Activated naive CD8-positive, alpha-beta T cell treated with anti-CD3 and anti-CD28 coated beads, Interleukin-2, amount 50 U/mL, for 24 hours (primary cell): ENCODE results near the gene CUTA.
"Not testable (repeated sequence)": the region's sequence is repeated elsewhere in the genome, so short reads cannot be mapped to it uniquely, and the experiment has no call there.

Experiments
- ATAC-seq: fragments of 150-1000 bp; cut with Tn5 transposase; one replicate; pipeline ENCODE4 v1.10.0; 2021
- DNase-seq: peaks from one replicate; pipeline ENCODE4 v3.0.0; 2021
- H3K27ac Mint-ChIP-seq: one replicate; pipeline ENCODE4 v1.8.0; 2021; ENCODE audit warnings: mild to moderate bottlenecking, mixed read lengths
- H3K27me3 Mint-ChIP-seq: one replicate; pipeline ENCODE4 v1.8.0; 2021; ENCODE audit warnings: mixed read lengths
- H3K36me3 Mint-ChIP-seq: one replicate; pipeline ENCODE4 v1.8.0; 2021; ENCODE audit warnings: low read depth, mixed read lengths
- H3K4me1 Mint-ChIP-seq: one replicate; pipeline ENCODE4 v1.8.0; 2021; ENCODE audit warnings: mixed read lengths
- H3K4me3 Mint-ChIP-seq: one replicate; pipeline ENCODE4 v1.8.0; 2021; ENCODE audit warnings: mild to moderate bottlenecking, moderate library complexity, mixed read lengths
- H3K9me3 Mint-ChIP-seq: one replicate; pipeline ENCODE4 v1.8.0; 2021; ENCODE audit warnings: mixed read lengths

The CUTA gene

DNA sequence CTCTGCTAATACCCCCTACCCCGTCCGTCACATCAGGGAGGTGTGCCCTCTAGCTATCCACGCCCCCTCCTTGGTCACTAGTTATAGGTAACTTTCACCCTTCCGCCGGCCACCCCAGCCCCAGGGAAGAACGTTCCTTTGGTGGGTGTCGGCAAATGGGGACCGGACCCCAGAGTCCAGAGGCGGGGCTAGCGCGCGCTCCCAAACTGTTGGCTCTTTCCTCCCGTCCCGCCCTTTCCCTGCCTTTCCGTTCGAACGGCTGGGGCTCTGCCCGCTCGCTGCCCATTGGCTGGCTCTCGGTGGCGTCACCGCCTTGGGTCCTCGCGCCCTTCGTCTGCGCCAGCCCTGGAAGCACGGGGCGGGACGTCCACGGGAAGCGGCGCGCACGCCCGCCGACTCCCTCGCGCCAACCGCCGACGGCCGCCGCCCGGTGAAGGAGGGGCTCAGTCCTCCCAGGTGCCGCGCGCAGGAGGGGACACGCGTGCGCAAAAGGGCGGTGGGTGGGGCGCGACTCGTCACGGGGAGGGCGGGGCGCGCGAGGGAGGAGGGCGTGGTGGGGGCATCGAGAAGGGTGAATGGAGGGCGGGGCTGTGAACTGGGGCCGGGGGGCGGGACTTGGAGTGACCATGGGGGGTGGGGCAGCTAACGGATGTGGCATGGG is 7.7 kb downstream of the CUTA start:
- peak; percentile 93 for ATAC-seq
- peak; percentile 96 for DNase-seq
- Mint-ChIP-seq H3K36me3 (peaks cover 29% of the 10 kb centered on the region), H3K27ac (peak overlapping the region; percentile 96), H3K27me3 (no peaks in the 10 kb centered on the region), H3K4me3 (peak overlapping the region; percentile 89), H3K9me3 (no peaks in the 10 kb centered on the region), H3K4me1 (peaks cover 38% of the 10 kb centered on the region)

GRCh38 chr6:33407132-33407718 is 10.7 kb downstream of the CUTA start:
- H3K27me3 Mint-ChIP-seq: no peaks in the 10 kb centered on the region
- H3K27ac Mint-ChIP-seq: no peak overlapping the region
- H3K4me3 Mint-ChIP-seq: no peak overlapping the region
- ATAC-seq: no peak
- no peaks in the 10 kb centered on the region for H3K9me3 Mint-ChIP-seq
- DNase-seq: no peak
- peaks cover 44% of the 10 kb centered on the region for H3K36me3 Mint-ChIP-seq
- H3K4me1 Mint-ChIP-seq: peaks cover 16% of the 10 kb centered on the region

DNA sequence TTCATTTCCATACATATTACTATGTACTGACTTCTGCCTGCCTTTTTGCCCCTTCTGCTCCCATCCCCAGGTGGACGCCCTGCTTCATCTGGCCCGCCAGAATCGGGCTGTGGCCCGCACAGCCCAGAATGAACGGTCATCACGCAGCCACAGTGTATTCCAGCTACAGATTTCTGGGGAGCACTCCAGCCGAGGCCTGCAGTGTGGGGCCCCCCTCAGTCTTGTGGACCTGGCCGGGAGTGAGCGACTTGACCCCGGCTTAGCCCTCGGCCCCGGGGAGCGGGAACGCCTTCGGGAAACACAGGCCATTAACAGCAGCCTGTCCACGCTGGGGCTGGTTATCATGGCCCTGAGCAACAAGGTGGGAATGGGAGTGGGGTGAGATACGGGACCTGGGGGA is 11.8 kb downstream of the CUTA start:
- peaks cover 44% of the 10 kb centered on the region for H3K36me3 Mint-ChIP-seq
- DNase-seq (no peak), ATAC-seq (no peak)
- H3K4me1 Mint-ChIP-seq: peaks cover 8% of the 10 kb centered on the region
- H3K9me3 Mint-ChIP-seq: no peaks in the 10 kb centered on the region
- no peak overlapping the region for H3K4me3 Mint-ChIP-seq
- H3K27ac Mint-ChIP-seq: no peak overlapping the region
- no peaks in the 10 kb centered on the region for H3K27me3 Mint-ChIP-seq

DNA sequence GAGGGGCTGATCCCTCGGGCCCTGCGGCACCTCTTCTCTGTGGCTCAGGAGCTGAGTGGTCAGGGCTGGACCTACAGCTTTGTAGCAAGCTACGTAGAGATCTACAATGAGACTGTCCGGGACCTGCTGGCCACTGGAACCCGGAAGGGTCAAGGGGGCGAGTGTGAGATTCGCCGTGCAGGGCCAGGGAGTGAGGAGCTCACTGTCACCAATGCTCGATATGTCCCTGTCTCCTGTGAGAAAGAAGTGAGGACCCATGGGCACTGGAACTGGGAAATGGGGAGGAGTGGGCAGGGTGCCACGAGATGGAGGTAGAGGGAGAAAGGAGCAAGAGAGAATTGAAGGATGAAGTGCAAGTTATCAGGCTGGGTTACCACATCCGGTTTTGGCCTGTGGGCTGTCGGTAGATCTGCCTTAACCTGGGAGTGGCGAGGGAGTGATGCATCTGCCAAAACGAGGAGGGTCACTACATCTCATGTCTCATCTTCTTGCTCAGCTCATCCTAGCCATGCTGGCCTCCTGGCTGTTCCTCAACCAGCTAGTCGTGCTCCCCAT is 12.4 kb downstream of the CUTA start:
- DNase-seq: no peak
- peaks cover 8% of the 10 kb centered on the region for H3K4me1 Mint-ChIP-seq
- no peaks in the 10 kb centered on the region for H3K27me3 Mint-ChIP-seq
- H3K4me3 Mint-ChIP-seq: no peak overlapping the region
- no peak for ATAC-seq
- H3K36me3 Mint-ChIP-seq: peaks cover 44% of the 10 kb centered on the region
- H3K9me3 Mint-ChIP-seq: no peaks in the 10 kb centered on the region
- H3K27ac Mint-ChIP-seq: no peak overlapping the region

DNA sequence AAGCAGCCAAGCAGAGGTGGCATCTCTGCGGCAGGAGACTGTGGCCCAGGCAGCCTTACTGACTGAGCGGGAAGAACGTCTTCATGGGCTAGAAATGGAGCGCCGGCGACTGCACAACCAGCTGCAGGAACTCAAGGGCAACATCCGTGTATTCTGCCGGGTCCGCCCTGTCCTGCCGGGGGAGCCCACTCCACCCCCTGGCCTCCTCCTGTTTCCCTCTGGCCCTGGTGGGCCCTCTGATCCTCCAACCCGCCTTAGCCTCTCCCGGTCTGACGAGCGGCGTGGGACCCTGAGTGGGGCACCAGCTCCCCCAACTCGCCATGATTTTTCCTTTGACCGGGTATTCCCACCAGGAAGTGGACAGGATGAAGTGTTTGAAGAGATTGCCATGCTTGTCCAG is 13.0 kb downstream of the CUTA start:
- no peak overlapping the region for H3K4me3 Mint-ChIP-seq

DNA sequence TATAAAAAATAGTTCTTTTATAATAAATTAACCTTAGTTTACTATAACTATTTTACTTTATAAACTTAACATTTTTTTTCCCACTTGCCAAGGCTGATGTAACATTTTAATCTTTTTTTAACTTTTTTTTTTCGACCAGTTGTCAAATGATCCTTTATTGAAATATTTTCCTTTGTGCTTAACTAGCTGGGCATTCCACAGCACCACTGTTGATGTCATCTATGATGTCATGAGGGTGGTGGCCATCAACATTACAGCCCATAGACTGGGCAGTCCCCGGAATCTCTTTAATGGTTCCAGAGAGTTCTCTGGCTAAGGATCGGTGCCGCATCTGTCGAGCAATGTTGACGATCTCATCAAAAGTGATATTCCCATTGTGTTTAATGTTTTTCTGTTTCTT is 18.0 kb downstream of the CUTA start:
- not testable (repeated sequence) for H3K4me3 Mint-ChIP-seq, H3K4me1 Mint-ChIP-seq, H3K27ac Mint-ChIP-seq, ATAC-seq, H3K9me3 Mint-ChIP-seq, DNase-seq, H3K27me3 Mint-ChIP-seq
- H3K36me3 Mint-ChIP-seq: peaks cover 49% of the 10 kb centered on the region

More for the DNA sequence above, 13.0 kb downstream of the CUTA start:
- Mint-ChIP-seq H3K27me3 (no peaks in the 10 kb centered on the region), H3K9me3 (no peaks in the 10 kb centered on the region), H3K4me1 (peaks cover 6% of the 10 kb centered on the region), H3K27ac (no peak overlapping the region), H3K36me3 (peaks cover 49% of the 10 kb centered on the region)
- ATAC-seq (no peak), DNase-seq (no peak)

DNA sequence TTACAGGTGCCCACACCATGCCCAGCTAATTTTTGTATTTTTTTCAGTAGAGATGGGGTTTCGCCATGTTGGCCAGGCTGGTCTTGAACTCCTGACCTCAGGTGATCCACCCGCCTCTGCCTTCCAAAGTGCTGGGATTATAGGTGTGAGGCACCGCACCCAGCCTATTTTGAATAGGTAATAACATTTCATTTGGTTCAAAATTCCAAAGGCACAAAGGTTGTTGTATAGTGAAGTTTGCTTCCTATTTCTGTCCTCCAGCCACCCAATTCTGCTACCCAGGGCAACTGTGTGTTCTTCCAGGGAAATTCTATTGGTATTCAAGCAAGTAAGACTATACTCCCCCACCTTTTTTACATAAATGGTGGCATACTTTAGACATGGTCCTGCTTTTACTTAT is 19.3 kb downstream of the CUTA start:
- H3K27ac Mint-ChIP-seq, H3K9me3 Mint-ChIP-seq, H3K27me3 Mint-ChIP-seq, DNase-seq, H3K4me3 Mint-ChIP-seq, ATAC-seq: not testable (repeated sequence)
- peaks cover 44% of the 10 kb centered on the region for H3K36me3 Mint-ChIP-seq
- peaks cover 14% of the 10 kb centered on the region for H3K4me1 Mint-ChIP-seq

- Mint-ChIP-seq H3K4me3 (no peak overlapping the region), H3K4me1 (peaks cover 22% of the 10 kb centered on the region), H3K36me3 (peaks cover 46% of the 10 kb centered on the region), H3K27ac (no peak overlapping the region), H3K27me3 (no peaks in the 10 kb centered on the region), H3K9me3 (no peaks in the 10 kb centered on the region)
- ATAC-seq: no peak
- no peak for DNase-seq
Observed at GRCh38 chr6:33397541-33397940, 20.4 kb downstream of the CUTA start.

DNA sequence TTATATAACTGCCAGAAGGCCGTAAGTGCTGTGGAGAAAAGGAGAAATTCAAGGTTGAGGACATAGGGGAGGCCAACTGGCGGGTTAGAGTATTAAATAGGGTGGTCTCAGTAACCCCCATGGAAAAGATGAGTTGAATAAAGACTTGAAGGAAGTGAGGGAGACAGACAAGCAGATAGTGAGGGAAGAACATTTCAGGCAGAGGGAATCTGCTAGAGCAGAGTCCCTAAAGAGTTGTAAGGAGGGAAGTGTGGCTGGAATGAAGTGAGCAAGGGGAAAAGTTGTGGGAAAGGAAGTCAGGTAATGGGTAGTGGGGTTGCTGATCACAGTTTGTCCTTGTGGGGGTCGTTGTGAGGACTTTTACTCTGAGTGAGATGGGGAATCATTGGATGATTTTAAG is 24.9 kb downstream of the CUTA start:
- Mint-ChIP-seq H3K4me1 (peaks cover 41% of the 10 kb centered on the region), H3K36me3 (peaks cover 35% of the 10 kb centered on the region), H3K4me3 (peak overlapping the region; percentile 94), H3K27ac (peak overlapping the region; percentile 95), H3K27me3 (no peaks in the 10 kb centered on the region), H3K9me3 (no peaks in the 10 kb centered on the region)
- DNase-seq (no peak), ATAC-seq (no peak)

- ATAC-seq (no peak), DNase-seq (no peak)
- Mint-ChIP-seq H3K27ac (peak overlapping the region; percentile 95), H3K36me3 (peaks cover 32% of the 10 kb centered on the region), H3K9me3 (no peaks in the 10 kb centered on the region), H3K4me1 (peaks cover 41% of the 10 kb centered on the region), H3K27me3 (no peaks in the 10 kb centered on the region), H3K4me3 (peak overlapping the region; percentile 94)
Observed at GRCh38 chr6:33392595-33392948, 25.3 kb downstream of the CUTA start.

DNA sequence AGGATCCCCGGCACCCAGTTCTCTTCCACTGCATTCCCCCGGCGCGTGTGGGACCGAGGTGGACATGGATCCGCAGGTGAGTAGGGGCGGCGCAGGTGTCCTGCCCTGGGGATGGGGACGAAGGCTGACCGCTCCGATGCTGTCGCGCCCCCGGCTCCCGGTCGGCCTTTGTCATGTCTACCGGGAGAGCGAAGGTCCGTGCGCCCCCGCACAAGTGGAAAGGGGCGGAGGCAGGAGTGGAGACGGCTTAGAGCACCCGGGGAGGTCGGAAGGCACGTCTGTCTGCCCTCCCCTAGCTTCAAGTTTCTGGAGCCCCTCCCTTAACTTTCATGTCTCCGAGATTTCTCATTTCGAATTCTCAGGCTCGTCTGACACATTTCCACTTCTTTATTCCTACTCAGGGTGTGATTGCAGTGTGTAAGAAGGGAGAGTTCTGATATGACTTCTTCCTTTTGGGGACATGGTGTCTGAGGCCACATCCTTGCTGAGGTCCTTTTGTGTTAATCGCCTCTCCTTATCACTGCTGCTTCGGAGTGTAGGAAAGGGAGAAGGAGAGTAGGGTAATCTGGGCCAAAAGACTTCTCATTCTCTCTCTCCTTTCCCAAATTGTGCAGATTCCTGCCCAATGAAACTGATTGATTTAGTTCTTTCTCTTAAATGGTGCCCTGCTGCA is 25.8 kb downstream of the CUTA start:
- peak overlapping the region; percentile 94 for H3K4me3 Mint-ChIP-seq
- peak overlapping the region; percentile 95 for H3K27ac Mint-ChIP-seq
- H3K36me3 Mint-ChIP-seq: peaks cover 30% of the 10 kb centered on the region
- DNase-seq (peak; percentile 63), ATAC-seq (peak; percentile 34)
- peaks cover 41% of the 10 kb centered on the region for H3K4me1 Mint-ChIP-seq
- H3K9me3 Mint-ChIP-seq: no peaks in the 10 kb centered on the region
- H3K27me3 Mint-ChIP-seq: no peaks in the 10 kb centered on the region

DNA sequence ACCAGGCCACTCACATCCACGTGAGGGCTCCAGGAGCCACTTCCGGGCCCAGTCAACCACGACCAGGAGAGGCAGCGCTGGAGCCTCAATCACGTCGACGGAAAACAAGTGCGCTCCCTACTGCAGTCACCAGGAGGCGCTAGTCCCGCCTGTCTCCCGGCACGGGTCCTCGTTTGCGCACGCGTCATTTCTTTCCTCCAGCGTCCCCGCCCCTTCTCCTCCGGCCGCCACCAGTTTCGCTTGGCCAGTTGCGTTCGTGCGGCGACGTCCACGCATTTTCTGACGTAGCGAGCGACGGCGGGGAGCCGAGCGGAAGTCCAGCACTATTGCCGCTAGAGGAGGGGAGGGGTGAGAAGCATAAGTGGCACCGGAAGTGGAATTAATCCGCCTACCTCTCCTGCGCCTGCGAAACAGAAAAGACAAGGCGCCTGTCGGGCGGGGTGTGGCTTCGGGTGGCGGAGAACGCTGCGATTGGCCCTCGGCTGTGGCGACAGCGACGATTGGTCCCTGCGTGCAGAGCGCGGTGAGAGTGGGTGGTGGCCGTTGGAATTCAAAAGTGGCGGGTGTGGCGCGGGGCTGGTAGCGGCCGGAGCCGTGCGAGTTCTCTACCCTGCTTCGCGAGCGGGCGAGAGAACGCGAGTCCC is 26.5 kb downstream of the CUTA start, which contains the start of gene KIFC1:
KIFC1 (plus strand) TSS at position 546 of the 644 bp plus-strand sequence. CDS start 163 bp downstream, outside the sequence.
- peaks cover 41% of the 10 kb centered on the region for H3K4me1 Mint-ChIP-seq
- peaks cover 30% of the 10 kb centered on the region for H3K36me3 Mint-ChIP-seq
- peak within 1 kb of the TSS; percentile 94 for H3K4me3 Mint-ChIP-seq
- H3K27ac Mint-ChIP-seq: peak within 1 kb of the TSS; percentile 95
- no peaks in the 10 kb centered on the region for H3K27me3 Mint-ChIP-seq
- ATAC-seq (peak; percentile 93), DNase-seq (peak; percentile 99)
- H3K9me3 Mint-ChIP-seq: no peaks in the 10 kb centered on the region

- peak overlapping the region; percentile 94 for H3K4me3 Mint-ChIP-seq
- H3K27ac Mint-ChIP-seq: peak overlapping the region; percentile 95
- peaks cover 26% of the 10 kb centered on the region for H3K36me3 Mint-ChIP-seq
- peaks cover 41% of the 10 kb centered on the region for H3K4me1 Mint-ChIP-seq
- no peak for ATAC-seq
- no peaks in the 10 kb centered on the region for H3K27me3 Mint-ChIP-seq
- H3K9me3 Mint-ChIP-seq: no peaks in the 10 kb centered on the region
- no peak for DNase-seq
Observed at GRCh38 chr6:33390767-33391277, 27.1 kb downstream of the CUTA start.

DNA sequence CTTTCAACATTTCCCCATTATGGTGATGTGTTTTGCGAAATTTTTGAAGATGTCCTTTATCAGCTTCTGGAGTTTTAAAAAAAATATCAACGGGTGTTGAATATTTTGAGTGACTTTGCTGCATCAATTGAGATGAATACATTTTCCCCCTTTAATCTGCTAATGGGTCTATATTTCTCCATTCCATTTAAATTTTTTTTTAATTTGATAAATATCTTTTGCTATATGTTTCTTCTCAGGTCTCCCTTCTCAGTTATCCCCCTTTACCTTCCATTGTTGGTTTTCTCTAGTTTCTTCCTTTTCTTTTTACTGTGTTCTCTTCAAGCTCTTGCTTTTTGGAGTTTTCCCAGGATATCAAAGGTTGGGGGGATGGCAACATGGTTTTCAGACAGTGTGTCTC is 27.7 kb downstream of the CUTA start:
- Mint-ChIP-seq H3K27me3 (no peaks in the 10 kb centered on the region), H3K36me3 (peaks cover 22% of the 10 kb centered on the region), H3K9me3 (no peaks in the 10 kb centered on the region), H3K27ac (peak overlapping the region; percentile 95), H3K4me3 (no peak overlapping the region), H3K4me1 (peaks cover 37% of the 10 kb centered on the region)
- DNase-seq (no peak), ATAC-seq (no peak)
